Ishikawa (cell line): ENCODE results near the gene NOA1.

Experiments used
- CEBPB ChIP-seq: IDR thresholded peaks from 2 replicates; pipeline ENCODE4 v1.6.1; 2012
- CREB1 ChIP-seq: IDR thresholded peaks from 2 replicates; pipeline ENCODE4 v1.6.1; 2012; ENCODE audit warnings: low read depth
- EGR1 ChIP-seq: IDR thresholded peaks from 2 replicates; pipeline ENCODE4 v1.6.1; 2012
- EP300 ChIP-seq: IDR thresholded peaks from 2 replicates; pipeline ENCODE4 v1.6.1; 2012; ENCODE audit warnings: borderline replicate concordance
- FOXM1 ChIP-seq: IDR thresholded peaks from 2 replicates; pipeline ENCODE4 v1.6.1; 2012; ENCODE audit warnings: low read depth, borderline replicate concordance
- MAX ChIP-seq: IDR thresholded peaks from 2 replicates; pipeline ENCODE4 v1.6.1; 2012
- RAD21 ChIP-seq: IDR thresholded peaks from 2 replicates; pipeline ENCODE4 v1.6.1; 2012; ENCODE audit warnings: low read depth
- TCF12 ChIP-seq: IDR thresholded peaks from 2 replicates; pipeline ENCODE4 v1.6.1; 2012; ENCODE audit warnings: low read depth
- TEAD4 ChIP-seq: IDR thresholded peaks from 2 replicates; pipeline ENCODE4 v1.6.1; 2012
- YY1 ChIP-seq: IDR thresholded peaks from 2 replicates; pipeline ENCODE4 v1.6.1; 2012; ENCODE audit warnings: low read depth
- TF ChIP-seq, protein P1 (sequence below): IDR thresholded peaks from 2 replicates; pipeline ENCODE4 v1.6.1; 2012; ENCODE audit warnings: low read depth, mild to moderate bottlenecking
- TF ChIP-seq, protein P2 (sequence below): IDR thresholded peaks from 2 replicates; pipeline ENCODE4 v1.6.1; 2012

DNA sequence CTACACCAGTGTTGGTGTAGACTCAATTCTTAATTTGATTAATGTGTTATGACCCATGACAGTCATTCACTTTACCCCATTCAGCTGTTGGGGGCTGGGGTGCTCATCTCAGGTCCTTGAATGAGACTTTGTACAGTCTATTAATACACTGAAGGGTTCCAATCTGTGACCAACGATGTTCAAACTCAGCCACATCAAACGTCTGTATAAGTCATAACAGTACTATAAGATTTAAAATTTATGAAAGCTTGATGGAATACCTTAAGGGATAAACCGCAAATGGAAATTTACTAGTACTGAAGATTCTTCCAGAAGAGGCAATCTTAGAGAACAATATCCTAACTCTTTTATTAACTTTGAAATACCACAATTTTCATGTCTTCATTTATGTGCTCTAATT, 36.0 kb downstream of the NOA1 start:
- TF ChIP-seq EP300 (no peak), CEBPB (no peak), RAD21 (no peak), TCF12 (no peak), MAX (no peak), YY1 (no peak), CREB1 (no peak), TEAD4 (no peak), FOXM1 (no peak), EGR1 (no peak)
- TF ChIP-seq, protein P1, sequence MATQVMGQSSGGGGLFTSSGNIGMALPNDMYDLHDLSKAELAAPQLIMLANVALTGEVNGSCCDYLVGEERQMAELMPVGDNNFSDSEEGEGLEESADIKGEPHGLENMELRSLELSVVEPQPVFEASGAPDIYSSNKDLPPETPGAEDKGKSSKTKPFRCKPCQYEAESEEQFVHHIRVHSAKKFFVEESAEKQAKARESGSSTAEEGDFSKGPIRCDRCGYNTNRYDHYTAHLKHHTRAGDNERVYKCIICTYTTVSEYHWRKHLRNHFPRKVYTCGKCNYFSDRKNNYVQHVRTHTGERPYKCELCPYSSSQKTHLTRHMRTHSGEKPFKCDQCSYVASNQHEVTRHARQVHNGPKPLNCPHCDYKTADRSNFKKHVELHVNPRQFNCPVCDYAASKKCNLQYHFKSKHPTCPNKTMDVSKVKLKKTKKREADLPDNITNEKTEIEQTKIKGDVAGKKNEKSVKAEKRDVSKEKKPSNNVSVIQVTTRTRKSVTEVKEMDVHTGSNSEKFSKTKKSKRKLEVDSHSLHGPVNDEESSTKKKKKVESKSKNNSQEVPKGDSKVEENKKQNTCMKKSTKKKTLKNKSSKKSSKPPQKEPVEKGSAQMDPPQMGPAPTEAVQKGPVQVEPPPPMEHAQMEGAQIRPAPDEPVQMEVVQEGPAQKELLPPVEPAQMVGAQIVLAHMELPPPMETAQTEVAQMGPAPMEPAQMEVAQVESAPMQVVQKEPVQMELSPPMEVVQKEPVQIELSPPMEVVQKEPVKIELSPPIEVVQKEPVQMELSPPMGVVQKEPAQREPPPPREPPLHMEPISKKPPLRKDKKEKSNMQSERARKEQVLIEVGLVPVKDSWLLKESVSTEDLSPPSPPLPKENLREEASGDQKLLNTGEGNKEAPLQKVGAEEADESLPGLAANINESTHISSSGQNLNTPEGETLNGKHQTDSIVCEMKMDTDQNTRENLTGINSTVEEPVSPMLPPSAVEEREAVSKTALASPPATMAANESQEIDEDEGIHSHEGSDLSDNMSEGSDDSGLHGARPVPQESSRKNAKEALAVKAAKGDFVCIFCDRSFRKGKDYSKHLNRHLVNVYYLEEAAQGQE, result no peak
- TF ChIP-seq, protein P2, sequence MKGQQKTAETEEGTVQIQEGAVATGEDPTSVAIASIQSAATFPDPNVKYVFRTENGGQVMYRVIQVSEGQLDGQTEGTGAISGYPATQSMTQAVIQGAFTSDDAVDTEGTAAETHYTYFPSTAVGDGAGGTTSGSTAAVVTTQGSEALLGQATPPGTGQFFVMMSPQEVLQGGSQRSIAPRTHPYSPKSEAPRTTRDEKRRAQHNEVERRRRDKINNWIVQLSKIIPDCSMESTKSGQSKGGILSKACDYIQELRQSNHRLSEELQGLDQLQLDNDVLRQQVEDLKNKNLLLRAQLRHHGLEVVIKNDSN, result no peak
